ENCODE results near the gene HLA-DOA.
A peak's percentile ranks its signal among the peaks of the same experiment; 100 is the strongest.

Gene HLA-DOA

GRCh38 chr6:33008944-33009861 lies at the start of gene HLA-DOA:
TSS of gene HLA-DOA (minus strand) at chr6:33009591.
- peak; percentile 83 for DNase-seq (ENCODE audit: low spot score)

DNA sequence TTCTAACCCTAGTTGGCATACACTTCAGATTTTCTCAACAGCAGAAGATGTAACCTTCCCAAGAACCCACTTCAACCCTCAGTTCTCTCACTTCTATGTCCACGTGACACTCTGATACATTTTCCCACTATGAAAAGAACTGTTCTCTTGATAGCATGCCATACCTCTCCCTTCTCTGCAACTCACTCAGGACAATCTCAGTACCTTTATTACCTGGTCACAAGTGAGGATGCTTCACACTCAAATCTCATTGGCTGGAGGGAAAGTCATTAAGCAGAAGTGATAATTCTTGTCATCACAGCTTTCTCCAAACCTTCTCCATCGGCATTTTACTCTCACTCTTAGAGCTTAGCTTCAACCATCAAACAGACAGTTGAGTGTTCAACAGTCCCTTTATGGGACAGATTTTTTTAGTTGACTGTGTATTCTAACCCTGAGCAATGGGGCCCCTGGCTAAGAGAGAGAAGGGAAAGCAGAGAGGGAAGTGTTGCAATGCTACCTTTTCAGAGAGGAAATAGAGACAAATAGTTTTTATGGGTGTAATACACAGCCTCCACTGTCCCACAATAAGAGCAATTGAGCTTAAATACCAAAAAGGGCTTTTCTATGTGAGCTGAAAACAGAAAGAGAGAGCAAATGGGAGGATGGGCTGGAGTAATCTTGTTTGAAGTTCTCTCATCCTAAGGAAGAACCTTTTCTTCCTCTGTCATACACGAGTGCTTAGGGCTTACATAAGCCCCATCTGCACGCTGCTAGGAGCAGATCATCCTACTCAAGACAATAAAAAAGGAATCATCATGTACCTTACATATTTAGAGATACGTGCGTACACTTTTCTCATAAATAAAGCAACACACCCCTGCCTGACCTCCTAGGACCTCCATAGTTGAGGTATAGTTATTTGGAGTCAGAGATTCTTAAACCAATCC lies 48.1 kb upstream of the HLA-DOA start:
- DNase-seq (ENCODE audit: low spot score) = no peak

GRCh38 chr6:33053230-33053629 lies 43.8 kb upstream of the HLA-DOA start:
- DNase-seq (ENCODE audit: low spot score) = no peak

- no peak for DNase-seq (ENCODE audit: low spot score)
Measured at GRCh38 chr6:33052627-33053026, 43.2 kb upstream of the HLA-DOA start.

DNA sequence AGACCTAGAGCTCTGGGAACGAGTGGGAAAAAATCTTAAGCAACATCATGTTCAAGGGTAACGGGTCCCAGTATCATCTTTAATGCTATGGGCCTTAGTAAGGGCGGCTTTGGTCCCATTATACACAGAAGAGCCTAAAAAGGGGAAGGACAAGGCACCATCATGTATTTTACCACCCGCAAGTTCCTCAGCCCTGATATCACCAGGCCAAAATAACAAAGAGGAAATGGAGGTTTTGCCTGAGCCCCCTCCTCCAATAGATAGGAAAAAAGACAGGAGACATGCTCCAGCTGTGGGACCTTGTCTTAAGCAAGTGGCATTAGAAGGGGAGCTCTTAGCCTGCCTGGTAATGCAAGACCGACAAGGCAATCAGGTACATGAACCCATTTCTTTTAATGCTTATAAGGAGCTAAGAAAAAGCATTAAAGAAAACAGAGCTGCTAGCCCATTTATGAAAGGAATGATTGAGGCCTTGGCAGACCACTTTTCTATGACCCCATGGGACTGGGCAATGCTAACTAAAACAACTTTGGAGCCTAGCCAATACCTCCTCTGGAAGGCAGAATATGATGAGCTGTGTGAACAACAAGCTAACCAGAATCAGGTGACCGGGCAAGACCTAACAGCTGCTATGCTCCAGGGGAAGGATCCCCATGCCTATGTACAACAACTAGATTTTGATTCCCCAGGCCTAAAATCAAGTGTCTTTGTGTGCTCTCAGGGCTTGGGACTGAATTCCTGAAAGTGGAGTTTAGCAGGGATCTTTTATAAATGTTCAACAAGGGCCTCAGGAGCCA lies 40.8 kb upstream of the HLA-DOA start:
- no peak for DNase-seq (ENCODE audit: low spot score)

GRCh38 chr6:33049323-33050013 lies 40.1 kb upstream of the HLA-DOA start:
- no peak for DNase-seq (ENCODE audit: low spot score)

DNA sequence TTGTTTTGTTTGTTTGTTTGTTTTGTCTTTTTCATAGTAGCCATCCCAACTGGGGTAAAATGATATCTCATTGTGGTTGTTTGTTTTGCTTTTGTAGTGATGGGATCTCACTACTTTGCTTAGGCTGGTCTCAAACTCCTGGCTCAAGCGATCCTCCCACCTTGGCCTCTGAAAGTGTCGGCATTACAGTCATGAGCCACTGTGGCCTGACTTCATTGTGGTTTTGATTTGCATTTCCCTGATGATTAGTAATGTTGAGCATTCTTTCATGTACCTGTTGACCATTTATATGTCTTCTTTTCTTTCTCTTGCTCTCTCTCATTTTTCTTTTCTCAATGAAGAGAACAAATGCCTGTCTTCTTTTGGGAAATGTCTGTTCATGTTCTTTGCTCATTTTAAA lies 30.8 kb upstream of the HLA-DOA start:
- no peak for DNase-seq (ENCODE audit: low spot score)

DNA sequence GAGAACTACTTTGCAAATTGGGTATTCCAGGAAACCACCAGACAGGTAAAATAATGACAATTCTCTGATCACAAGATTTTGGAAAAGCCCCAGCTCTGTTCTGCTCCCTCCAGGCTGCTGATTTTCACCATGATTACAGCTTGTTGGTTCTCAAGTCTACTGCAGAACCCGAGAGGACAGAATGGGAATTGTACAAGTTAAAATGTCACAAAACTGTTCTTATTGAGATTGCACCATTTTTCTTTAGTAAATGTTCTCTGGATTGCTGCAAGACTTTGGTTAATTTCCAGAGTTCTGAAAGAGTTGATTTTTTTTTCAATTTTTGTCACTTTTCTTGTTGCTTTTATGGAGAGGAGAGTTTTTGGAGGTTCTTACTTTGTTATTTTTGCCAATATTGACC lies 27.1 kb upstream of the HLA-DOA start:
- DNase-seq (ENCODE audit: low spot score) = no peak

DNA sequence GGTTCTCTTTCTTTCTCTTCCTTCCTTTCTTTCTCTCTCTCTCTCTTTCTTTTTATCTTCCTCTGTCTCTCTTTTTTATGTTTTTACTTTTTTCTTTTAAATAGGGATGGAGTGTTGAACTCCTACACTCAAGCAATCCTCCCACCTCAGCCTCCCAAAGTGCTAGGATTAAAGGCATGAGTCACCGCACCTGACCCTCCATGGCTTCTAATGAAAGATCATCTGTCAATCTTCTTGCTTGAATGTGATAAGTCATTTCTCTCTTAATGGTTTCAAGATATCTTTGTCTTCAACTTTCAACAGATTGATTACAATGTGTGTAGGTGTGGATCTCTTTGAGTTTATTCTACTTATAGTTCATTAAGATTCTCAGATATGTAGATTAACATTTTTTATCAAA lies 25.2 kb upstream of the HLA-DOA start:
- no peak for DNase-seq (ENCODE audit: low spot score)

DNA sequence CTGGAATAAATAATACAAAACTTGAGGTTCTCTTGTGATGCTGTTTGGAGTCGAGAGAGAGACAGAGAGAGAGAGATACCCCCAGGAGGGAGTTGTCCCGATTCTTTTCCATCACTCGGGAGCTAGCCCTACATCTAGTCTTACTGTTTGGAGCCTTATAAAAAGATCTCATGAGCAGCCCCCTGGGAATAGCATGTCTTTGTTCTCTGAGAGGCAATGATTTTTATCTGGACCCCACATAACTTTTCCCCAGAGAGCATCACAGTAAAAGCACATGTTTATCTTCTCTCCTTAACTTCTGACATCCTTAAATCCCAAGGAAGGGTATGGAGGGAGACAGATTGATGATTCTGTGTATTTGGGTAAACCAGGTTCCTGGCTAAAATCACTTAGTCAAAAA lies 20.9 kb upstream of the HLA-DOA start:
- no peak for DNase-seq (ENCODE audit: low spot score)

GRCh38 chr6:33029328-33030184 lies 20.2 kb upstream of the HLA-DOA start:
- DNase-seq (ENCODE audit: low spot score) = no peak

DNA sequence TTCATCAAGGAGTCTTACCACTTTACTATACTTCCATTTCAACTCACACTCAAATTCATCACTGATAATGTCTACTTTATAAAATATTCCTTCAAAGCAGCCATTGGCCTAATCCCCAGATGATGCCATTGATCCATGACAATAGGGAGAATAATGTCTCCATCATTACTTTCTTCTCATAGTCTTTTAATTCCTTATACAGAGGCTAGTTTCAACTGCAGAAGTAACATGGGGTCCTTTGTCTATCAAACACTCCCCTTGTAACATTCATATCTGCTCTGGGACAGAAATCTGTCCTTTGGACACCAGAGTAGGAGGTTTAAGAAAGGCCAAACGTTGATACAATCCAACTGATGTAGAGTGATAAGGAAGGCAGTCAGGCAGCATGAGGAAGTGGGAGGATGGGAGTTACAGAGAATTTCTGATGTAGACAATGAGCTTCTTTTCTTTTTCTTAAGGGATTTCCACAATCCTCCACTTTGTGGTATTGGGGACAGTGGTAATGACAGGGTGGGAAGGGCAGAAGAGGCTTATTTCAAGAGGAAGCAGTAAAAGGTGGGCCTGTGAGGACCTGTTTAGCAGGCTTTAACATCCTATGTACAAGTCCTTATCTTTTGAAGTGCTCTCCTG lies 18.9 kb upstream of the HLA-DOA start:
- DNase-seq (ENCODE audit: low spot score) = no peak

- no peak for DNase-seq (ENCODE audit: low spot score)
Measured at GRCh38 chr6:33024521-33024920, 15.1 kb upstream of the HLA-DOA start.

DNA sequence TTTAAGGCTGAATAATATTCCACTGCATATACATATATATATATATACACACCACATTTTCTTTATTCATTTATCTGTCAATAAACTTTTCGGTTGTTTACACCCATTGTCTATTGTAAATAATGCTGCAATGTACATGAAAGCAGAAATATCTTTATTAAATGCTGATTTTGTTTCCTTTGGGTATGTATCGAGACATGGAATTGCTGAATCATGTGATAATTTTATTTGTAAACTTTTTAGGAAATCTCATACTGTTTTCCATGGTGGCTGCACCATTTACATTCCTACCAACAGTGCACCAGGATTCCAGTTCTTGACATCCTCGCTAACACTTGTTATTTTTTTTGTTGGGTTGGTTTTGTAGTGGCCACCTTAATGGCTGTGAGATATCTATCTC lies 14.1 kb upstream of the HLA-DOA start:
- no peak for DNase-seq (ENCODE audit: low spot score)

DNA sequence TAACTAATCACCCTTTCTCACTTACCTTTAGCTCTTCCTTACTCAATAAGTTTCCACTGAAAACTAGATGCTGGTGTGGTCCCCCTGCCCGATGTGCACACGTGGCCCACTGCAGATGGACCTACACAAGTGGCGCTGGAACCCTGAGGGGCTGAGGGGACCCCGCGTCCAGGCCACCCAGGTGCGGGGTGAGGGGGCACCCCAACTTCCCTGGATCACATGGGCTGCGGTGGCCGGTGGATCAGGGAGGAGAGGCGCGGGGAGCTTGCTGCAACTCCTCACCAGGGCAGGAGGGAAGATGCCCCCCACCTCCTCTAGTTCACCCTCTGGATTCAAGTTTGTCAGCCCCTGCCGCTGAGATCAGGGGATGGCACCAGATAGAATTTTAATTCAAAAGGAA lies 12.5 kb upstream of the HLA-DOA start:
- DNase-seq (ENCODE audit: low spot score) = no peak

DNA sequence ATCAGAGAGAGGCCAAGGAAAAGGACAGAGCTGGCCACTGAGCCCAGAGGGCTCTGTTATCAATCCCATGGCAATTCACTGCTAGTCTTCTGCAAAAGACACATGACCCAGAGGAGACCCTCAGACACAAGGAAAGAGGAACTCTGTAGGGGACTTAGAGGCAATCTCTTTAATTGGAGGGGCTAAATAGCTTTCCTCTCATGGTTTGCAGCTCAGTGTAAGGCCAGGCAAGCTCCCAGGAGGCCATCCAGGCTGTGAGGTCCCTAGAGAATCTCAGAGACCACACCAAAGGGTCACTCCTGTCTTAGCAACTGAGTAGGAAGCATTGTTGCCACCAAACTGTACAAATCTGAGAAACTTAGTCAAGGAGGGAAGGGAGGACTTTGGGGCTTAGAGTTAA lies 10.0 kb upstream of the HLA-DOA start:
- no peak for DNase-seq (ENCODE audit: low spot score)

DNA sequence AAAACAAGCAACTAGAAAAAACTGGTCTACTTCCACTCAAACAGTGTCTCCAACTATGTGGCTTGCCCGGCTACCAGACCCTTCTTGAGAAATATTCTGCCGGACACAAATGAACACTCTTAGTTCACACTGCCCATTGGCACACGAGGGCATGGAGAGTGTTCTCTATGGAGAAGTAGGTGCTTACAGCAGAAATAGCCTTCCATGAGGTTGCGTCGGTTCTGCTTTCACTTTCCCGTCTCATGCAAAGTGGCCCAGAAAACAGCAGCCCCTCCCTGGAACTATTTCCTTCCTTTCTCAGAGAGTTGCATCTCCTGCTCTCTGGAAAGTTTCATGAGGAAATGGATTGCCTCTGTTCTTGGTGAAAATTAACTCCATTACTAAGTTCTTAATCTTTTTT lies 9.5 kb upstream of the HLA-DOA start:
- no peak for DNase-seq (ENCODE audit: low spot score)

DNA sequence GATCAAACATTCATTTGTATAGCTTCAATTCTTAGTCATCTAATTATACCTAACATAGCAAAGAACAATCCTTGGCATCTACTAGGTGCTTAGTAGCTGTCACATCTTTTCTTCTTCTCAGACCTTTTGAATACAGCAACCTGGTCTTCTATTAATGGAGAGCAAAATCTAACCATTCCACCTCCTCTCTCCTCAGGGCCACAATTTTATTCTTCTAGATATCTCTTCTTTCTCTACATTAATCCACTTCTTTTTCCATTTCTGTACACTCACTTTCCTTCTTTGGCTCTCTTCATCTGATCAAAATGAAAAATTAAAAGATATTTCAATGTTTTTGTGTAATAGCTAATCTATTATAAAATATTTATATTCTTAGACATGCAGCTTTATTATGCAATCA lies 9.0 kb upstream of the HLA-DOA start:
- DNase-seq (ENCODE audit: low spot score) = no peak

GRCh38 chr6:33017694-33018353 lies 8.4 kb upstream of the HLA-DOA start:
- DNase-seq (ENCODE audit: low spot score) = no peak

DNA sequence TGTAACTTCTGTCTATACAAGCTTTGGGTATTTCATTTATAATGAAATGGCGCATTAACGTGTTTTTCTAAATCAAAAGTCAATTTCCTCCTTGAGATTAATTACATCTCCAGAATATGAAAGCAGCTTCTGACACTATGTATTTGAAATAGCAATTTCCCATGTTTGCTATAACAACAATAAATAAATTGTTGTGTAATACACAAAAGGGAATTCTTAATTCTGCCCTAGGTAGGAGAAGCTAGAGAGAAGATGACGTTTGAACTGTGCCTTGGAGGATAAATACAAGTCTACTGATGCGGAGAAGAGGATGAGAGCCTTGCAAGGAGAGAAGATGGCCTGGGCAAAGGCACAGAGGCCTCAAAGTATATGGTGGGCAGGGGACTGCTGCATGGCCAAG lies 7.6 kb upstream of the HLA-DOA start:
- no peak for DNase-seq (ENCODE audit: low spot score)
